C4-2B (cell line): ENCODE results near the gene SGTA.

Source experiments
- CTCF ChIP-seq: fragments of 450-650 bp; conservative IDR thresholded peaks from 2 replicates; pipeline ENCODE4 v1.5.1; 2017; ENCODE audit warnings: mild to moderate bottlenecking
- ZFX ChIP-seq: fragments of 450-650 bp; IDR thresholded peaks from 2 replicates; pipeline ENCODE4 v1.6.1; 2017

- TF ChIP-seq CTCF (no peak), ZFX (no peak)
Measured at GRCh38 chr19:2822846-2823245, 39.8 kb upstream of the SGTA start.
